Dedifferentiated amniotic fluid mesenchymal stem cell (primary cell): Measurements from ENCODE around the gene SLC29A2.

Experiments
- DNase-seq: peaks from one replicate; pipeline ENCODE4 v3.0.0-alpha.2; 2016; ENCODE audit errors: extremely low spot score

Gene SLC29A2, protein sequence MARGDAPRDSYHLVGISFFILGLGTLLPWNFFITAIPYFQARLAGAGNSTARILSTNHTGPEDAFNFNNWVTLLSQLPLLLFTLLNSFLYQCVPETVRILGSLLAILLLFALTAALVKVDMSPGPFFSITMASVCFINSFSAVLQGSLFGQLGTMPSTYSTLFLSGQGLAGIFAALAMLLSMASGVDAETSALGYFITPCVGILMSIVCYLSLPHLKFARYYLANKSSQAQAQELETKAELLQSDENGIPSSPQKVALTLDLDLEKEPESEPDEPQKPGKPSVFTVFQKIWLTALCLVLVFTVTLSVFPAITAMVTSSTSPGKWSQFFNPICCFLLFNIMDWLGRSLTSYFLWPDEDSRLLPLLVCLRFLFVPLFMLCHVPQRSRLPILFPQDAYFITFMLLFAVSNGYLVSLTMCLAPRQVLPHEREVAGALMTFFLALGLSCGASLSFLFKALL

DNA sequence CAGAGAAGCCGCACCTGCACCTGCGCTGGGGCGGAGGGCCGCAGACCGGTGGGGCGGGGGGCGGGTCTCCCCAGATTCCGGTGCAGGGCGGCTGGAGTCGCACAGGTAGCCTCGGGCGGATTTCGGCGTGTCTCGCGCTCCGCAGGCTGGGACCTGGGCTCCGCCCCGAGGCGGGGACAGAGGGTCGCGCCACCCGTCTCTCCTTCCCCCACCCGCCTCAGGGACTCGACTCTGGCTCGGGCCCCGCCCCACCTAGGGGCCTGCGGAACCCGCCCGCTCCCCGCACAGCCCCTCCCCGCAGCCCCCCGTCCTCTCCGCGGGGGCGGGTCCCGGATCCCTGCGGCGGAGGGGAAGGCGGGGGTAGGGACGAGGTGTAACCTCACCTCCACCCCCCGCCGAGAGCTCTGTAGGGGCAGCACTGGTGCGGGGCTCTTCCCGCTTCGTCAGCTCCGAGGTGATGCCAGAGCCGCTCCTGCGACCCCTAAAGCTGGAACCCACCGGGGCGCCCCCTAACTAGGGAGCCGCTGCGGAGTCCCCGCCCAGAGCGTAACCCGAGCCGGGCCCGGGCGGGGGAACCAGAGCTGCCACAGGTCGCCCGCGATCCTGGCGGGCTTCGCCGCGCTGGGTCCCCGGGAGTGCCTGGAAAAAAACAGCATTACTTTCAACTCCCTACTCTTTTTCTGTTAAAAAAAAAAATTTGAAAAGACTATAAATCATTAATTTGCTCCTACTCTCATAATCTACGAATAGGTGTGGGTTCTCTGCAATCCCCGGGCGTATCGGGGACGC is at the start of gene SLC29A2:
TSS of gene SLC29A2 (minus strand) at position 134 of the 789 bp plus-strand sequence. CDS start 169 bp downstream, outside the sequence.
- no peak for DNase-seq

DNA sequence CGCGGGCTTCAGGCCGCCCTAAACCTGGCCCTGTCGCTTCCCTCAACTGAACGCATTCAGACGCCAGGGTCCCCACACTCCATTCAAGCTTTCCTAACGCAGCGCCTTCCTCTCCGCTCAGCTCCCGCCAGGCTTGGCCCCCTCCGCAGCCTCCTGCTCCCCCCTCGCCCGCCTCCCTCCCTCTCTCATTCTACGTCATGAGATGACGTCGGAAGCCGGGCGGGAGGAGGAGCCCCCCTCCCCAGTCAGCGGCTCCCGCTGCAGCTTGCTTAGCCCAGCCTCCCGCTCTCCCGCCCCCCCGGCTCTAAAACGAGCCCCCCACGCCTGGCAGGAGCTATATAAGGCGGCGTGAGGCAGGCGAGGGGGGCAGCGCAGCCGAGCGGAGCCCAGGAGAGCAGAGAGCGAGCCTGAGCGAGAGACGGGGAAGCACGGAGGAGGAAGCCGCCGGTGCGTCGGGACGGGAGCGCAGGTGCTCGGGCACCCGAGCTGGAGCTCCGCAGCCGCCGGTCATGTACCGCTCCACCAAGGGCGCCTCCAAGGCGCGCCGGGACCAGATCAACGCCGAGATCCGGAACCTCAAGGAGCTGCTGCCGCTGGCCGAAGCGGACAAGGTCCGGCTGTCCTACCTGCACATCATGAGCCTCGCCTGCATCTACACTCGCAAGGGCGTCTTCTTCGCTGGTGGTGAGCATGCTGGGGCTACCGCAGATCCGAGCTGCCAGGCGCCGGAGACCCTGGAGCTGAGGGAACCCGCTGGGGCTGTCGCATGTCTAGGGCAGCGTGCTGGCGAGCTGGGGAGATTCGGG is 49.3 kb upstream of the SLC29A2 start, which contains the start of gene NPAS4:
TSS of gene NPAS4 (plus strand) at position 365 of the 806 bp plus-strand sequence. CDS start at position 510, 145 bp downstream.
- no peak for DNase-seq

DNA sequence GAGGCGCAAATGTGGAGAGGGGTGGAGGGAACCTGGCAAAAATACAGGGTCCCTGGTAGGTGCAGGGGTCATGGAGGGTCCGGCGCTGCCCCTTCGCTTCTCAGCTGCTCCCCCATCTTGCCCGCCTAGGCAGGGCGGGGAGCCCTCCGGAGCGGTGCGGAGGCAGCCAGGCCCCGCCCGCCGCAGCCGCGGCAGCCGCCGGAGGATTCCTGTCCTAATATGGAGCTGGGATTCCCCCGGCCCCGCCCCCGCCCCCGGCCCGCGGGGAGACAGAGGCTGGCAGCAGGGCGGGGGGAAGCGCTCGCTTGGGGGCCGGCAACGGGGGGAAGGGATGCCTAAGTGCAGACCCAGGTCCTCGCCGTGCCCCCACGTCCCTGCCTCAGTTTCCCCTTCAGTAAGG is 48.3 kb upstream of the SLC29A2 start:
- DNase-seq = no peak

DNA sequence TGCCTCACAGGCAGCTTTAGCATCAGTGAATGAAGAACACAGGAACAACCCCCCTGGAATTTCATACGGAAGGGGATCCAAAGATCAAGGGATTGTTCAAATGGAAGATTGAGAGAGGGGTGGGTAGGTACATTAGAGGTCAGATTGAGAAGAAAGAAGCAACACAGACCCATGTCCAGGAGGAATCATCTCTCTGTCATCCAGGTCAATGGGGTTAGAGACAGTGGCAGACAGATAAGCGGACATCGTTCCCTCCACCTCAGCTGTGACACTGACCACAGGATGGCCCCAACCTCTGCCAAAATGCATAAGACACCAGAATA is 47.4 kb upstream of the SLC29A2 start:
- DNase-seq = no peak

DNA sequence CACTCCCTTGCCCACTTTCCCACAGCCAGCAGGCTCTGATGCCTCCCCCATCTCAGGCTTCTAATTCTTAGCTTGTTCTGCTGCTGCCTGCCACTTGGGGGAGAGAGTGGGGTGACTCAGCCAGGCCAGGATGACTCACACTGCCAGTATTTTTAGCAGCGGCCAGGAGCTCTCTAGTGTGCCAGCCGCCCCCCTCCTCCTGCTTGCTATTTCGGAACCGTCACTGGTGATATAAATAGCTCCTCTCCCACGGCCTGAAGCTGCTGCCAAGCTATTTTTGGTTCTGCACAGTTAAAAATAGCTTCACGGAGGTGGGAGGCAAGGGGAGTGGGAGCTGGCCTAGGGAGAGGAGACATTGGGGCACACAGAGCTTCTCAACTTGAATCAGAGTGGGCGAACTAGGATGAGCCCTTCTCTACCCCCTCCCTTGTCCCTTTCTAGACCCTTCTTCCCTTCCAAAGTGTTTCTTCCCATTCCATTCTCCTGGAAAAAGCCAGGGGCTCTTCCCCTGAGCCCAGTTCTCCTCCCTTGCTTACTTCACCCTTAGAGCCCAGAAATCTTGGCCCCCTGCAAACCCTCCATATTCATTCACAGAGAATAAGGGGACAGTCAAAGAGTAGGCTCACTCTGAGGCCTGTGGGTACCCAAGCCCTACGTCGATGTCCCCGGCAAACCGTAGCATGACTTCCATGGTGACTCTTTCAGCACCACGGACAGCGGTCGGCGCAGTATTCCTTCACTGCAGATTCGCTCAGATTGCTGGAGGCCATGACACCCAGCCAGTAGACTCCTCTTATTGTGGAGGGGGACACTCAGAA is 46.8 kb upstream of the SLC29A2 start:
- DNase-seq = peak; percentile 93

DNA sequence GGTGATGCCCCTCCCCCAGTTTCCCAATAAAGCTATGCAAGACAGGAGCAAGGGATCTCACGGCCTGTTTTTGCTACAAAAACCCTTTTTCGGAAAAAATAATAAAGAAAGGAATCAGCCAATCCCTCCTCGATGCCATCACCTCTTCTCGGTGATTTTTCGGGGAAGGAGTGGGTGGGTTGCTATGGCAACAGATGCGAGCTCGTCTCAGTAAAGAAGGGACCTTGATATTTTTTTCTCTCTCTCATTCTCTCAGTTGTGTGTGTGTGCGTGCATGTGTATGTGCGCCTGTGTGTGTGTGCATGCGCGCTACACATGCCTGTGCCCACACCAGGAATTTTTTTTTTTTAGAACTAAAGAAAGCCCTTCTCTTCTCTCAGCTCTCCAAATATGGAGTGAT is 45.4 kb upstream of the SLC29A2 start:
- no peak for DNase-seq

DNA sequence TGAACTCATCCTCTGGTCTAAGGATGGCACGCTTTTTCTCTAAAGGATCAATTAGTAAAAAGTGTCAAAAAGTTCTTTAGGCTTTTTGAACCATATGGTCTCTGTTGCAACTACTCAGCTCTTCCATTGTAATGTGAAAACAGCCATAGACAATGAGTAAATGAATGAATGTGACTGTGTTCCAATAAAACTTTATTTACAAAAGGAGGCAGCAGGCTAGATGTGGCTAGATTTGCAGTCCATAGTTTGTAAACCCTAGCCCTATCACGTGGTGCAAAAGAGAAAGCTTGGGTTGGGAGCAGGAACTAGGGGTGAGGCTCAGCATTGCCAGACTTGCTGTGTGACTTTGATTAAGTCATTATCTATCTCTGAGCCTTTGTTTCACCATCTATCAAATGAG is 43.9 kb upstream of the SLC29A2 start:
- DNase-seq = no peak

DNA sequence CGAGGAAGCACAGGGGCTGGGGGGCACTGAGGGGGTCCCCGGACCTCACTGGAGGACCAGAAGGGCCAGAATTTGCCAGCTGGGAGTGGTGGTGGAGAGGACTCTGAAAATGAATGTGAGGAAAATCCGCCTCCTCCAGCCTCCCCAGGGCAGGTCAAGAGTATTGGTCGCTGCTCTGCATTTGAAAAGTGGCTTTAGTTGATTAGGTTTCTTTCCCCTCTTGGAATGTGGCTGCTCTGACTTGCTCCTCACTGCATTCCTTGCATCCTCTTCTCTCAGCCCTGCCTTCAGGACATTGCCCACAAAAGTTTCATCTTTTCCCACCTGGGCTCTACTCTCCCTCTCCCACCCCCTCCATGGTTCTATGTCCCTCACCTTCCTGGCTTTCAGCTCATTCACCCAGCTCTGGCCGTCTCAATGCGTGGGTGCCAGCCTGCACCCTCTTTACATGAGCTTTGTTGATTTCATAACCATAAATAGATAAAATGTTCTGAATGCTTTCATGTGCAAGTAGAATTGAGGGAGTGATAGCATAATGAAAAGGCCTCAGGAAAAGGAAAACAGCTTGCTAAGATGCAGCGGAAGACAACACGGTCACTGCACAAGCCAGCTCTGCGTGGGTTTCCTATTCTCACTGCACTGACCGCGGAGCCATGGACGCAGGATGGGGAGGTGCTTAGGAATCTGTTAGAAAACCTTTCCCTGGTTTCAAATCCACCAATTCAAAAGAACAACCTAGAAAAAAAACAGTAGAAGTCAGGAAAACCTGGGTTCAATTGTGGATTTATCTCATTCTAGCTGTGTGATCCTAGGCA is 42.8 kb upstream of the SLC29A2 start:
- no peak for DNase-seq

DNA sequence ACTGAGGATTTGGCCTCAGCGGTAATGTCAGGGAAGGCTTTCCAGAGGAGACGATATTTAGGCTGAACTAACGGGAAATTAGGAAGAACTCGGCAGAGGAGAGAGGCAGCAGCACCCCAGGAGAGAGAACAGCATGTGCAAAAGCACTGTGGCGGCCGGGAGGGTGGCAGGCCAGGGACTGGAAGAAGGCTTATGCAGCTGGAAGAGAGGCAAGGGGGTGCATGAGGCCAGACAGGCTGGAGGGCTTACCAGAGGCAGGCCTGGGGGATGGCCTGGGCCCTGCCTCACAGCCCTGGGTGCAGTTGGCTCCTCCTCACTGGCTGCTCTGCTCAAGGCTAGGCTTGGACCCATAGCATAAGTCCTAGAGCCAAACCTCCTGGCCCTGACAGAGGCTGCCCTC is 41.6 kb upstream of the SLC29A2 start:
- no peak for DNase-seq

DNA sequence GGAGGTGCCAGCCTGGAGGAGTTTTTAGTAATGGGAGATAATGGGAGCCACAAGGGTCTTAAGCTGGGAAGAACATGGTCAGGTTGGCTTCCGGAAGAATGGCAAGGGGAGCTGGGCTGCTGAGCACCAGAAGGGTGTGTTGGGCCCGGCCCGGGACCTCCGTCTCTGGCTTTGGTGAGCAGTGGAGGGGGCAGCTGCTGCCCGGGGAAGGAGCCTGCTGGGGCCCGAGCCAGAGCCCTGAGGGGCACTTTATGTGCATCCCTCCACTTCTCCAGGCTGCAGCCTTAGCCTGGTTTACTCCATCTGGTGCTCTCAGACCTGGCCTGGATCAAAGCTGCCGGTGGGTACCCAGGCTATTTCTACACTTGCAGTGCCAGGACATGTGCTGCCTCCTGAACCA is 40.5 kb upstream of the SLC29A2 start:
- DNase-seq = no peak

DNA sequence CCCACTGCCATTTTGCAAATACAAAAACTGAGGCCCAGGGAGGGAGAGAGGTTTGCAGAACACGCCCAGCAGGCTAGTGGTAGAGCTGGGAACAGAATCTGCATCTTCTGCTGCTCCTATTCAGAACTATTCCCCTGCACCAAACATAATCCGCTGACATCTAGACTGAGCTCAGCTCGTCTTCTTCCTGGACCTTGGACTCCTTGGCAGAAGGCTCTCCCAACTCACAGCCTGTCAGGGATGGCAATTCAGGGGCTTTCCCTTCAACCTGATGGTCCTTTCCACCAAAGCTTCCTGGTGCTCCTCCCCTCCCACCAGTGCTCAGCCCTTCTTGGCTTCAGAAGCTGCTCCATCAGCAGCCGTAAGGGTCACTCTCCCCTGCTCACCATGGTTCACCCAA is 39.8 kb upstream of the SLC29A2 start:
- no peak for DNase-seq

DNA sequence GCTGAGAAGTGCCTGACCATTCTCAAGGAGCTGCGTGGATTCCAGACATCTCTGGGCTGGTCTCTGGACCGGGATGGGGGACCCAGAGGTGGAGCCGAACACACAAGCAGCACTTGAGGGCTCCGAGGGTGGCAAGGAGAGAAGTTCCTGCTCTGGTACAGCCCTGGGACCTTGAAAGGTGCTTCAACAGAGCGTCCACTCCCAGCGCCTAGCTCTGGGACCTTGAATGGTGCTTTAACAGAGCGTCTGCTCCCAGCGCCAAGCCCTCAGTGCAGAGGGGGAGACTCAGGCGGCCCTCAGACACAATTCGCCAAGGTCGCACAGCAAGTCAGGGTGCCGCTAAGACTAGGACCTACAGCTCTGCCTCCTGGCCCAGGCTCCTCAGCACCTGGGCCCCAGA is 38.6 kb upstream of the SLC29A2 start:
- no peak for DNase-seq

DNA sequence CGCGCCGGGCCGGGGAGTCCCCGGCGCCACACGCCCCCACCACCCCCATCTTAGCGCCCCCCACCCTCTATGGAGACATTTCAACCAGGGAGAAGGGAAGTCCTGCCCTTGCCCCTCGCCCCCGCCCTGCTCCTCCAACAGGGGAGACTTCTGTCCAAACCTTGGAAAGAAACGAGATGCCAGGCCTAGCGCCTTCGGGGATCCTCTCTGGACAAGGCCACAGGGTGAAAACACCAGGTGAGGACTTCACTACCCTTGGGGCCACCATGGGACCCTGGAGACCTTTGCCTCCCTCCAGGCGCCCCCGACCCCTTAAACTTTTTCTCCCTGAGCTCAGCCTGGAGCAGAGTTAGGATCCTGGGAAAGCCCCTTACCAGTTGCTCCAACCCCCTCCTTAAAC is 37.7 kb upstream of the SLC29A2 start:
- no peak for DNase-seq

DNA sequence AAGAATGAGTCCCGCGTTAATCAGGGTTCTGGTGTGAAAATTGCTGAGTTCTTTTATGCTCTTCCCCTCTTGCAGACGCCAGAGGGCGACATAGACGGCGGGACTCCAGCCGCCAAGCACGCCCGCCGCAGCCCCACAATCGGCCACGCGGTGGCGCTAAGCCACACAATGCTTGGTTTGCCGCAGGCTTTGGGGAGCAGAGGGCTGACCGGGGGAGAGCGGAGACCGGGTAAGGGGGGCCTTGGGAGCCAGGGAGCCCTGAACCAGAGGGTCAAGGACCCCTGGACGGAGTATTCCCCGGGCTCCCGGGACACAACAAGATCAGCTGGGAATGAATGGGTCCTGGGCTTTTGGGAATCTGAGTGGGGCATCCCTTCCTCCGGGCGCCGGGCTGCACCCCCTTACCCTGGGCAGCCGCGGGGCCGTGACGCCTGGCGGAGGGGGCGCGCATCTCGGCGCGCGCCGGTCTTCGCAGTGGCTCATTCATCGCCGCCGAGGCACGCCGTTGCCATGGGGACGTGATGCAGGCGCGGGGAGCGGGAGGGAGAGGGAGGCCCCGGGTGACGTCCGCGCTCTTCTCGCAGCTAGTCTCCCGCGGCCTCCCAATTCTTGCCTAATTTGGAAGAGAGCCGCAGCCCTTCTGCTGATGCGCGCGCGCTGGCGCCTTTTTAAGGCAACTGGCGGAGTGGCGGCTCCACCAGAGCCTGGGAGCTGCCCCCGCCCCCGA is 37.1 kb upstream of the SLC29A2 start:
- DNase-seq = peak; percentile 85

DNA sequence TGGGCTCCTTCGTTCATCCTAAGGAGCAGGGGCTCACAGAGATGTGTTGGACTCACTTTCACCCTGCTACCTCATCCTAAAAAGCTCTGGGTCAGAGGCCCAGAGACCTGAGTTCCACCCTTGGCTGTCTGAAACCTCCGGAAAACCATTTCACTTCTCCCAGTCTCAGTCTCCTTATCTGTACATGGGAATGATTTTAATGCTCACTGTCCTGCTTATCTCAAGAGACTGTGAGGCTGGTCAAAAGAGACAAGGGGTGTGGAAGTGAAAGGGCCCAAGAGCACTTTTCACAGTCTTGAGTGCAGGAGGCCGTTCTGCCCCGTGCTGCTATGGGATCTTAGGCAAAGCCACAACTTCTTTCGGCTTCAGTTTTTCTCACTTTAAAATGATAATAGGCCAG is 36.1 kb upstream of the SLC29A2 start:
- no peak for DNase-seq

DNA sequence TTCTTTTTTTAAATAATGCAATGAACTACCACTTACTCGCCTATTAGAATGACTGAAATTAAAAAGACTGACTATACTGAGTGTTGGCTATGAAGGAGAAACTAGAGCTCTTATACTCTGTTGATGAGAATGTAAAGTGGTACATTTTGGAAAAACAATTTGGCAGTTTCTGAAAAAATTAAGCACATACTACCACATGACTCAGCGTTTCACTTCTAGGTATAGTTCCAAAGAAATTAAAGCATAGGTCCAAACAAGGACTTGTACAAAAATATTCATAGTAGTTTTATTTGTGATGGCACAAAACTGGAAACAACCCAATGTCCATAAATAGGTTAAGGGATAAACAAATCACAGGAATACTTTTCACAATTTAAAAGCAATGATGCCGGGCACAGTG is 22.4 kb upstream of the SLC29A2 start:
- no peak for DNase-seq

DNA sequence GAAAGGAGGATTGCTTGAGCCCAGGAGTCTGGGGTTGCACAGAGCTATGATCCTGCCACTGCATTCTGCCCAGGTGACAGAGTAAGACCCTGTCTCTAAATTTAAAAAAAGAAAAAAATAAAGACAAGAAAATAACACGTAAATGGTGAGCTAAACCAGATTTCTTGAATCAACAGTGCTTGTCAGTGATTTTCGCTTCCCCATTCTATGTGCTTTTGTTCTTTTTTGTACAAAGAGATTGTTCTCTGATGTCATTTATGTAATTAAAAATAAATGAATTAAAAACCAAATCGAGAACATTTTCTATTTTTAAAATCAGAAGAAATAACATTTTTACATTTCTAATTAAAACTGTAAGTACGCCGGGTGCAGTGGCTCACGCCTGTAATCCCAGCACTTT is 19.8 kb upstream of the SLC29A2 start:
- no peak for DNase-seq

DNA sequence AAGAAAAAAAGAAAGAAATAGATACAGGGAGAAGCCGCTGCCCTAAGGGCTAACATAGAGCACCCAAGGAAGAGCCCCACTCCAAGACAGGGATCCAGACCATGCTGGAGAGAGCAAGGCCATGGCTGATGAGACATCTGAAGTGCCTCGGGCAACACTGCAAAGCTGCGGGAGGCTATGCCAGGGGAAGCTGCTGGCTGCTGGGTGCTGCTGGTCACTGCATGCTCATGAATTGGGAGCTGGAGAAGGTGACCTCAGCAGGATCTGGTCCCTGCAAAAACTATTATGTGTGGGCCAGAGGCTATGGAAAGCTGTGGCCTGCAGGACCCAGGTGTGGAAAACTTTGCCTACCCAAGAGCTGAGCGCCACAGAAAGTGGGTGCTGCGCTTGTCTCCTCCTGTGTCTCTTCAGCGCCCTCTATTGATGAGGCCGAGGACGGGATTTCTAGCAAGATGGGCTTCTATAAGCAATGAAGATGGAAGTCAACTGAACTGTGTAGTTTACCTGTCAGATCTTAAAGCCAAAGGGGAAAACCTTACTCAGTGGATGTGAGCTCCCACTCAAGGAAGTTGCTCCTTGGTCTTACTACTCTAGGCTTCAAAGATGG is 17.3 kb upstream of the SLC29A2 start:
- peak; percentile 75 for DNase-seq
